Endothelial cell of umbilical vein (primary cell): ENCODE data around the gene PLEKHG5.

Source experiments
- CTCF ChIP-seq, 2 donors: IDR thresholded peaks; 1 replicate in 1 of 2; 2 replicates in 1 of 2; pipeline ENCODE4 v1.5.1; 2011; ENCODE audit warnings: low read length in 2 of 2, mild to moderate bottlenecking in 2 of 2, moderate library complexity in 2 of 2, control low read depth in 1 of 2, inconsistent platforms in 1 of 2, low read depth in 1 of 2; ENCODE audit not compliant: insufficient read depth in 1 of 2; ENCODE audit errors: extremely low read depth in 1 of 2
- EZH2 ChIP-seq: IDR thresholded peaks from 2 replicates; pipeline ENCODE4 v1.6.1; 2012; ENCODE audit warnings: borderline replicate concordance, low read depth, mild to moderate bottlenecking, moderate library complexity, low read length, inconsistent platforms; ENCODE audit not compliant: severe bottlenecking
- FOS ChIP-seq: IDR thresholded peaks from 2 replicates; pipeline ENCODE4 v1.6.1; 2011; ENCODE audit warnings: mild to moderate bottlenecking, low read length, moderate library complexity, borderline replicate concordance; ENCODE audit not compliant: insufficient read depth
- POLR2A ChIP-seq: IDR thresholded peaks from 2 replicates; pipeline ENCODE4 v1.6.1; 2012; ENCODE audit warnings: low read depth, mild to moderate bottlenecking, control low read depth, low read length
- POLR2AphosphoS5 ChIP-seq: IDR thresholded peaks from 2 replicates; pipeline ENCODE4 v1.6.1; 2012; ENCODE audit warnings: low read depth, mild to moderate bottlenecking, control low read depth, low read length, moderate library complexity; ENCODE audit not compliant: insufficient read depth

- TF ChIP-seq CTCF (IDR thresholded peaks at IDR 0.05; ENCODE audit: extremely low read depth in 1 of 2, insufficient read depth in 1 of 2, low read depth in 1 of 2, low read length in 2 of 2): no peak
- TF ChIP-seq EZH2: no peak
- TF ChIP-seq POLR2A: no peak
- TF ChIP-seq POLR2AphosphoS5: no peak
- TF ChIP-seq FOS: no peak
Measured at GRCh38 chr1:6483017-6483760, 8.3 kb downstream of the PLEKHG5 start.
